Measurements from ENCODE around the gene FBN2. TPM values are rescaled to one million over a fixed set of nuclear protein-coding genes. Genes with fewer than 3 reads are reported as not detected.

FBN2 gene
- total RNA-seq, 1 experiment from 2014 or later, result 0.42 TPM

DNA sequence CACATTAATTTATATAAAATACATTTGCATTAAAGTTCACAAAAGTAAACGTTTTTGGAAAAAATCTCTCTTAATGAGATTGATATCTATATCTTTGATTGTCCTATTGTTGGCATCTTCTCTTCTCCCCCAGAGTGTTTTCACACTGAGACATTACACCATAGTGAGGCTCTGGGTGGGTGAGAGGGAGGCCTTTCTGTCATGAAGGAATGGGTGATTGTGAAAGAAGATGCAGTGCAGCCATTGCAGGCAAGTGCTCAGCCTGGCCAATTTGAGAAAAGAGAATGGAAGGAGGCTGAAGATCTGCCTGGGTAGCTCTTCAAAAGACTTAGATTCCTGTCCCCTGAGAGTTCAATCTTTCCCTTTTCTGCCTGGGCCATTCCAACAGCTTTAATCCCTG is 313.7 kb downstream of the FBN2 start:
- DNase-seq (ENCODE audit: low read depth, low spot score) (no peak), ATAC-seq (no peak)
- H4K20me1 ChIP-seq (ENCODE audit: insufficient read depth), result no peaks in the 10 kb centered on the region
- H2AFZ ChIP-seq (ENCODE audit: low read depth, low read length, poor library complexity, severe bottlenecking), result no peak overlapping the region
- ChIA-PET RAD21 (ENCODE audit: low non-redundant PET in 1 of 2, low total read pairs in 2 of 2, uncharacterized antibody in 2 of 2, unreplicated experiment in 2 of 2) (no interaction called here), CTCF (no interaction called here), POLR2A (no interaction called here)
- no peaks in the 10 kb centered on the region for H3K27me3 ChIP-seq (ENCODE audit: insufficient read depth, low read length)
- no peak overlapping the region for H3K4me2 ChIP-seq (ENCODE audit: low read length)
- intact Hi-C loops (cut with micrococcal nuclease), result loop anchor here (5.0 kb wide), 1 partner anchor 1538 kb away; no protein-coding TSS in a partner anchor
- BruUV-seq (replicated peaks), result no TSS peak
- no peak overlapping the region for H3K27ac ChIP-seq (ENCODE audit: low read depth, low read length)
- H3K4me1 ChIP-seq (ENCODE audit: control insufficient read depth in 1 of 2, insufficient read depth in 2 of 2, low read length in 2 of 2), result peaks cover 0 to 9% of the 10 kb centered on the region in 2 experiments; a peak in 2 of 4 replicates
- TF ChIP-seq EZH2phosphoT487 (IDR thresholded peaks at IDR 0.05; ENCODE audit: borderline replicate concordance), result no peak
- TF ChIP-seq CBX3 (IDR thresholded peaks at IDR 0.05; ENCODE audit: low read depth), result no peak
- TF ChIP-seq ELF1 (IDR thresholded peaks at IDR 0.05; ENCODE audit: borderline replicate concordance, low read depth), result no peak
- TF ChIP-seq SIN3A (IDR thresholded peaks at IDR 0.05; ENCODE audit: low read depth), result no peak
- TF ChIP-seq POLR2A (IDR thresholded peaks at IDR 0.05; ENCODE audit: borderline replicate concordance, extremely low read depth, insufficient read depth, insufficient read length), result no peak
- TF ChIP-seq TCF7L2 (IDR thresholded peaks at IDR 0.05; ENCODE audit: borderline replicate concordance, extremely low read depth, insufficient read depth, insufficient read length), result no peak
- no peak for TF ChIP-seq EZH2 (IDR thresholded peaks at IDR 0.05)
- TF ChIP-seq, protein P1, sequence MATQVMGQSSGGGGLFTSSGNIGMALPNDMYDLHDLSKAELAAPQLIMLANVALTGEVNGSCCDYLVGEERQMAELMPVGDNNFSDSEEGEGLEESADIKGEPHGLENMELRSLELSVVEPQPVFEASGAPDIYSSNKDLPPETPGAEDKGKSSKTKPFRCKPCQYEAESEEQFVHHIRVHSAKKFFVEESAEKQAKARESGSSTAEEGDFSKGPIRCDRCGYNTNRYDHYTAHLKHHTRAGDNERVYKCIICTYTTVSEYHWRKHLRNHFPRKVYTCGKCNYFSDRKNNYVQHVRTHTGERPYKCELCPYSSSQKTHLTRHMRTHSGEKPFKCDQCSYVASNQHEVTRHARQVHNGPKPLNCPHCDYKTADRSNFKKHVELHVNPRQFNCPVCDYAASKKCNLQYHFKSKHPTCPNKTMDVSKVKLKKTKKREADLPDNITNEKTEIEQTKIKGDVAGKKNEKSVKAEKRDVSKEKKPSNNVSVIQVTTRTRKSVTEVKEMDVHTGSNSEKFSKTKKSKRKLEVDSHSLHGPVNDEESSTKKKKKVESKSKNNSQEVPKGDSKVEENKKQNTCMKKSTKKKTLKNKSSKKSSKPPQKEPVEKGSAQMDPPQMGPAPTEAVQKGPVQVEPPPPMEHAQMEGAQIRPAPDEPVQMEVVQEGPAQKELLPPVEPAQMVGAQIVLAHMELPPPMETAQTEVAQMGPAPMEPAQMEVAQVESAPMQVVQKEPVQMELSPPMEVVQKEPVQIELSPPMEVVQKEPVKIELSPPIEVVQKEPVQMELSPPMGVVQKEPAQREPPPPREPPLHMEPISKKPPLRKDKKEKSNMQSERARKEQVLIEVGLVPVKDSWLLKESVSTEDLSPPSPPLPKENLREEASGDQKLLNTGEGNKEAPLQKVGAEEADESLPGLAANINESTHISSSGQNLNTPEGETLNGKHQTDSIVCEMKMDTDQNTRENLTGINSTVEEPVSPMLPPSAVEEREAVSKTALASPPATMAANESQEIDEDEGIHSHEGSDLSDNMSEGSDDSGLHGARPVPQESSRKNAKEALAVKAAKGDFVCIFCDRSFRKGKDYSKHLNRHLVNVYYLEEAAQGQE (IDR thresholded peaks at IDR 0.05; ENCODE audit: low read depth), result no peak
- no peak for TF ChIP-seq POLR2AphosphoS5 (IDR thresholded peaks at IDR 0.05; ENCODE audit: low read depth, low read length)
- TF ChIP-seq EGR1 (IDR thresholded peaks at IDR 0.05; ENCODE audit: low read depth), result no peak
- TF ChIP-seq, protein P2, sequence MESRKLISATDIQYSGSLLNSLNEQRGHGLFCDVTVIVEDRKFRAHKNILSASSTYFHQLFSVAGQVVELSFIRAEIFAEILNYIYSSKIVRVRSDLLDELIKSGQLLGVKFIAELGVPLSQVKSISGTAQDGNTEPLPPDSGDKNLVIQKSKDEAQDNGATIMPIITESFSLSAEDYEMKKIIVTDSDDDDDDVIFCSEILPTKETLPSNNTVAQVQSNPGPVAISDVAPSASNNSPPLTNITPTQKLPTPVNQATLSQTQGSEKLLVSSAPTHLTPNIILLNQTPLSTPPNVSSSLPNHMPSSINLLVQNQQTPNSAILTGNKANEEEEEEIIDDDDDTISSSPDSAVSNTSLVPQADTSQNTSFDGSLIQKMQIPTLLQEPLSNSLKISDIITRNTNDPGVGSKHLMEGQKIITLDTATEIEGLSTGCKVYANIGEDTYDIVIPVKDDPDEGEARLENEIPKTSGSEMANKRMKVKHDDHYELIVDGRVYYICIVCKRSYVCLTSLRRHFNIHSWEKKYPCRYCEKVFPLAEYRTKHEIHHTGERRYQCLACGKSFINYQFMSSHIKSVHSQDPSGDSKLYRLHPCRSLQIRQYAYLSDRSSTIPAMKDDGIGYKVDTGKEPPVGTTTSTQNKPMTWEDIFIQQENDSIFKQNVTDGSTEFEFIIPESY (IDR thresholded peaks at IDR 0.05; ENCODE audit: extremely low read depth, insufficient replicate concordance, low read length), result no peak
- TF ChIP-seq, protein P3, sequence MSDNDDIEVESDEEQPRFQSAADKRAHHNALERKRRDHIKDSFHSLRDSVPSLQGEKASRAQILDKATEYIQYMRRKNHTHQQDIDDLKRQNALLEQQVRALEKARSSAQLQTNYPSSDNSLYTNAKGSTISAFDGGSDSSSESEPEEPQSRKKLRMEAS (IDR thresholded peaks at IDR 0.05), result no peak
- TF ChIP-seq JUND (IDR thresholded peaks at IDR 0.05), result no peak
- no peak for TF ChIP-seq CEBPB (IDR thresholded peaks at IDR 0.05; ENCODE audit: low read depth)
- TF ChIP-seq SP1 (IDR thresholded peaks at IDR 0.05; ENCODE audit: low read depth), result no peak
- TF ChIP-seq ZNF274 (IDR thresholded peaks at IDR 0.05; ENCODE audit: low read depth, low read length), result no peak
- TF ChIP-seq, protein P4, sequence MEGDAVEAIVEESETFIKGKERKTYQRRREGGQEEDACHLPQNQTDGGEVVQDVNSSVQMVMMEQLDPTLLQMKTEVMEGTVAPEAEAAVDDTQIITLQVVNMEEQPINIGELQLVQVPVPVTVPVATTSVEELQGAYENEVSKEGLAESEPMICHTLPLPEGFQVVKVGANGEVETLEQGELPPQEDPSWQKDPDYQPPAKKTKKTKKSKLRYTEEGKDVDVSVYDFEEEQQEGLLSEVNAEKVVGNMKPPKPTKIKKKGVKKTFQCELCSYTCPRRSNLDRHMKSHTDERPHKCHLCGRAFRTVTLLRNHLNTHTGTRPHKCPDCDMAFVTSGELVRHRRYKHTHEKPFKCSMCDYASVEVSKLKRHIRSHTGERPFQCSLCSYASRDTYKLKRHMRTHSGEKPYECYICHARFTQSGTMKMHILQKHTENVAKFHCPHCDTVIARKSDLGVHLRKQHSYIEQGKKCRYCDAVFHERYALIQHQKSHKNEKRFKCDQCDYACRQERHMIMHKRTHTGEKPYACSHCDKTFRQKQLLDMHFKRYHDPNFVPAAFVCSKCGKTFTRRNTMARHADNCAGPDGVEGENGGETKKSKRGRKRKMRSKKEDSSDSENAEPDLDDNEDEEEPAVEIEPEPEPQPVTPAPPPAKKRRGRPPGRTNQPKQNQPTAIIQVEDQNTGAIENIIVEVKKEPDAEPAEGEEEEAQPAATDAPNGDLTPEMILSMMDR (IDR thresholded peaks at IDR 0.05 in 2 of 3, conservative IDR thresholded peaks at IDR 0.05 in 1 of 3; ENCODE audit: borderline replicate concordance in 1 of 3, insufficient read depth in 1 of 3, low read depth in 2 of 3, low read length in 2 of 3), result no peak
- no peaks in the 10 kb centered on the region for H3K79me2 ChIP-seq (ENCODE audit: insufficient read depth, low read length)
- H3K9ac ChIP-seq (ENCODE audit: low read length), result no peak overlapping the region
- H3K4me3 ChIP-seq (replicated peaks in 1 of 2; ENCODE audit: low read depth in 1 of 2, low read length in 2 of 2), result no peak overlapping the region
- H3K9me3 ChIP-seq (ENCODE audit: control insufficient read depth in 1 of 2, insufficient read depth in 1 of 2, low read depth in 1 of 2, low read length in 2 of 2), result no peaks in the 10 kb centered on the region
- H3K9me2 ChIP-seq (ENCODE audit: insufficient read depth), result no peaks in the 10 kb centered on the region; the same call in 1 of the 2 replicates
- H3K36me3 ChIP-seq (ENCODE audit: control insufficient read depth in 1 of 2, insufficient read depth in 2 of 2, low read length in 2 of 2), result no peaks in the 10 kb centered on the region
